Upper lobe of left lung (tissue), 4 donors: ENCODE data around the gene C2orf49.

Experiments used
- CTCF ChIP-seq, 6 experiments: fragments of 450-650 bp in 4 of 6; fragments of 200-600 bp in 2 of 6; sonication (generic) in 2 of 6; IDR thresholded peaks; one replicate each; pipeline ENCODE4 v1.5.1; 2016 to 2019; ENCODE audit warnings: antibody characterized with exemption in 6 of 6
- EP300 ChIP-seq, 4 donors: sonication (generic); formaldehyde crosslinking; IDR thresholded peaks; one replicate each; pipeline ENCODE4 v1.5.1; 2017; ENCODE audit warnings: antibody characterized with exemption in 4 of 4, control low read depth in 2 of 4
- POLR2A ChIP-seq, 4 donors: fragments of 450-650 bp; IDR thresholded peaks; one replicate each; pipeline ENCODE4 v1.5.1; 2016 to 2017; ENCODE audit warnings: antibody characterized with exemption in 4 of 4, mild to moderate bottlenecking in 2 of 4
- POLR2AphosphoS5 ChIP-seq, 2 donors: sonication (generic); formaldehyde crosslinking; IDR thresholded peaks; one replicate each; pipeline ENCODE4 v1.5.1; 2017; ENCODE audit warnings: antibody characterized with exemption in 2 of 2

- TF ChIP-seq CTCF (IDR thresholded peaks at IDR 0.05) (no peak), POLR2A (IDR thresholded peaks at IDR 0.05) (no peak), EP300 (IDR thresholded peaks at IDR 0.05) (no peak), POLR2AphosphoS5 (IDR thresholded peaks at IDR 0.05) (no peak)
Measured at GRCh38 chr2:105335469-105335868, 1.9 kb upstream of the C2orf49 start.
